Endodermal cell (in vitro differentiated cells): ENCODE results near the gene POU6F2. TPM values are rescaled to one million over a fixed set of nuclear protein-coding genes. Genes with fewer than 3 reads are reported as not detected.

Experiments used
- DNase-seq: peaks from one replicate; pipeline ENCODE4 v3.0.0-alpha.2; 2017
- H3K27ac ChIP-seq: 2 replicates; pipeline ENCODE4 v1.5.1; 2013; ENCODE audit warnings: mild to moderate bottlenecking, low read depth, low read length, moderate library complexity
- H3K27me3 ChIP-seq: 2 replicates; pipeline ENCODE4 v1.6.1; 2013; ENCODE audit warnings: mild to moderate bottlenecking, low read length, moderate library complexity; ENCODE audit not compliant: insufficient read depth, control insufficient read depth, poor library complexity, severe bottlenecking
- H3K36me3 ChIP-seq: 2 replicates; pipeline ENCODE4 v1.7.0; 2013; ENCODE audit warnings: mild to moderate bottlenecking, low read length, moderate library complexity; ENCODE audit not compliant: control insufficient read depth, insufficient read depth
- H3K4me1 ChIP-seq: one replicate; pipeline ENCODE4 v1.7.0; 2013; ENCODE audit warnings: low read length; ENCODE audit not compliant: control insufficient read depth, insufficient read depth
- H3K4me3 ChIP-seq: 2 replicates; pipeline ENCODE4 v1.5.1; 2013; ENCODE audit warnings: mild to moderate bottlenecking, low read length, moderate library complexity
- H3K9ac ChIP-seq: 2 replicates; pipeline ENCODE4 v1.6.1; 2013; ENCODE audit warnings: mild to moderate bottlenecking, low read length, moderate library complexity; ENCODE audit not compliant: poor library complexity, severe bottlenecking; ENCODE audit errors: extremely low read depth
- H3K9me3 ChIP-seq: 2 replicates; pipeline ENCODE4 v1.6.1; 2013; ENCODE audit warnings: mild to moderate bottlenecking, low read length, moderate library complexity; ENCODE audit not compliant: control insufficient read depth
- H3K27ac Mint-ChIP-seq: 2 replicates; pipeline ENCODE4 v1.8.0; 2020; ENCODE audit warnings: mixed read lengths
- H3K27me3 Mint-ChIP-seq: 2 replicates; pipeline ENCODE4 v1.8.0; 2021; ENCODE audit warnings: mild to moderate bottlenecking, mixed read lengths; ENCODE audit not compliant: insufficient read depth
- H3K36me3 Mint-ChIP-seq: 2 replicates; pipeline ENCODE4 v1.8.0; 2020; ENCODE audit warnings: low read depth, mixed read lengths
- H3K4me1 Mint-ChIP-seq: 2 replicates; pipeline ENCODE4 v1.8.0; 2020; ENCODE audit warnings: mixed read lengths
- H3K4me3 Mint-ChIP-seq: 2 replicates; pipeline ENCODE4 v1.8.0; 2020; ENCODE audit warnings: mild to moderate bottlenecking, moderate library complexity, mixed read lengths
- H3K9me3 Mint-ChIP-seq: 2 replicates; pipeline ENCODE4 v1.8.0; 2020; ENCODE audit warnings: mild to moderate bottlenecking, mixed read lengths
- WGBS, 2 experiments: methylation state at CpG; one replicate each; pipeline versions ENCODE4 v1.1.5 to v1.1.7; 2013; ENCODE audit warnings: missing lambda C conversion rate in 2 of 2, mixed read lengths in 1 of 2; ENCODE audit not compliant: insufficient coverage in 1 of 2, insufficient read length in 1 of 2; 5-methylcytosine and 5-hydroxymethylcytosine counted together
- total RNA-seq, 2 donors: library from RNA; stranded (reverse); fragmentation: NEBNext Ultra II Directional in 1 of 2; extraction: Animal tissue kit (Norgen Biotek cat#: 25700) in 1 of 2; gene quantifications; 2 replicates in 1 of 2; 3 replicates in 1 of 2; pipeline ENCODE4 v1.2.1, GENCODE V29; 2021
- TF ChIP-seq, protein P1 (sequence below): fragments of 200-600 bp; sonication (generic); conservative IDR thresholded peaks from 2 replicates; pipeline ENCODE4 v1.5.0; 2021; ENCODE audit warnings: antibody characterized with exemption, mild to moderate bottlenecking

POU6F2 gene
- total RNA-seq, 2 donors from 2014 or later, result 6.0 to 10.0 TPM

DNA sequence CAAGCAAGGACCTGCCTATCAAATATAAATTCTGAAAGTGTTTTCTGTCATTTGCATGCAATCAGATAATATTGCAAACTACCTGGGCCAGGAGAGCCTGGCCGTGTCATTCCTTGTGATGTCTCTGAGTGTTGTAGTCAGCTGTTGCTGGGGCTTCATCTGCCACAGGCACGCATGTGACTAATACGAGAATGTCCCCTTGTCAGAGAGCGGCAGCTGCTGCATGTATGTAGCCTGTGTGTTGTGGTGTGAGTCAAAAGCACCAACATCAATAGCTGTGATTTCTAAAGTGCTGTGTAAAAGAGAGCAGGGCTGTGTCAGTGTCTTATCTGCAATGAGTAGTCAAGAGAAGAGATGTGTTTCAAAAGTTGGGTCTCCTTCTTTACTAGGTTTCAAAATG lies 155.4 kb downstream of the POU6F2 start:
- H3K9ac ChIP-seq, result no peak overlapping the region
- Mint-ChIP-seq H3K4me1 (peaks cover 3% of the 10 kb centered on the region), H3K27ac (no peak overlapping the region), H3K27me3 (no peaks in the 10 kb centered on the region), H3K36me3 (no peaks in the 10 kb centered on the region), H3K4me3 (no peak overlapping the region), H3K9me3 (peaks cover 16% of the 10 kb centered on the region)
- no peak overlapping the region for H3K4me3 ChIP-seq
- WGBS, 2 experiments, result 94% methylated on average over 3 to 4 of the region's 4 CpGs
- no peaks in the 10 kb centered on the region for H3K4me1 ChIP-seq
- no peak for DNase-seq
- H3K36me3 ChIP-seq, result no peaks in the 10 kb centered on the region
- peaks cover 9% of the 10 kb centered on the region for H3K9me3 ChIP-seq
- H3K27ac ChIP-seq, result no peak overlapping the region
- no peaks in the 10 kb centered on the region for H3K27me3 ChIP-seq
- TF ChIP-seq, protein P1, sequence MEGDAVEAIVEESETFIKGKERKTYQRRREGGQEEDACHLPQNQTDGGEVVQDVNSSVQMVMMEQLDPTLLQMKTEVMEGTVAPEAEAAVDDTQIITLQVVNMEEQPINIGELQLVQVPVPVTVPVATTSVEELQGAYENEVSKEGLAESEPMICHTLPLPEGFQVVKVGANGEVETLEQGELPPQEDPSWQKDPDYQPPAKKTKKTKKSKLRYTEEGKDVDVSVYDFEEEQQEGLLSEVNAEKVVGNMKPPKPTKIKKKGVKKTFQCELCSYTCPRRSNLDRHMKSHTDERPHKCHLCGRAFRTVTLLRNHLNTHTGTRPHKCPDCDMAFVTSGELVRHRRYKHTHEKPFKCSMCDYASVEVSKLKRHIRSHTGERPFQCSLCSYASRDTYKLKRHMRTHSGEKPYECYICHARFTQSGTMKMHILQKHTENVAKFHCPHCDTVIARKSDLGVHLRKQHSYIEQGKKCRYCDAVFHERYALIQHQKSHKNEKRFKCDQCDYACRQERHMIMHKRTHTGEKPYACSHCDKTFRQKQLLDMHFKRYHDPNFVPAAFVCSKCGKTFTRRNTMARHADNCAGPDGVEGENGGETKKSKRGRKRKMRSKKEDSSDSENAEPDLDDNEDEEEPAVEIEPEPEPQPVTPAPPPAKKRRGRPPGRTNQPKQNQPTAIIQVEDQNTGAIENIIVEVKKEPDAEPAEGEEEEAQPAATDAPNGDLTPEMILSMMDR, result no peak

DNA sequence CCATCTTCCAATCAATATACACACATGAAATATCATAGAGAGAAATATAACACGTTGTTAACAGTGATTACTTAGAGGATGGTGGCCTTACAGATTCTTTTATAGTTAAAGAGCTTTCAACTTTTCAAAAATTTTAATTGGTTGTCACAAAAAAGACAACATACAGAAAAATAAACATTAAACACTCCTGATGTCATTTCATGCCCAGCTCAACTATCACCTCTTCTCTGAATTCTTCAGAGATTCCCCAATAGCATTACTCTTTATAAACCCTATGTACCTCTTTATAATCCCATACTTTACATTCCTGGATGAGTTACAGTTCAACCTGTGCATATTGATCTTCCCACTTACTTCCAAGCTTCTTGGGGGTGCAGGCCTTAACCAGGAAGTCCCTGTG lies 159.8 kb downstream of the POU6F2 start:
- no peaks in the 10 kb centered on the region for H3K4me1 ChIP-seq
- no peak overlapping the region for H3K27ac ChIP-seq
- H3K27me3 ChIP-seq, result no peaks in the 10 kb centered on the region
- TF ChIP-seq, protein P1, result no peak
- no peaks in the 10 kb centered on the region for H3K27me3 Mint-ChIP-seq
- no peak for DNase-seq
- H3K4me3 ChIP-seq, result no peak overlapping the region
- H3K9me3 Mint-ChIP-seq, result peaks cover 42% of the 10 kb centered on the region
- H3K9me3 ChIP-seq, result peaks cover 33% of the 10 kb centered on the region
- H3K27ac Mint-ChIP-seq, result no peak overlapping the region
- H3K36me3 ChIP-seq, result no peaks in the 10 kb centered on the region
- 100% methylated on average over 1 of the region's 1 CpG; no CpG with 5 or more reads in 1 of the 2 experiments for WGBS, 2 experiments
- H3K36me3 Mint-ChIP-seq, result peaks cover 6% of the 10 kb centered on the region
- H3K4me1 Mint-ChIP-seq, result peaks cover 3% of the 10 kb centered on the region
- no peak overlapping the region for H3K9ac ChIP-seq
- no peak overlapping the region for H3K4me3 Mint-ChIP-seq

DNA sequence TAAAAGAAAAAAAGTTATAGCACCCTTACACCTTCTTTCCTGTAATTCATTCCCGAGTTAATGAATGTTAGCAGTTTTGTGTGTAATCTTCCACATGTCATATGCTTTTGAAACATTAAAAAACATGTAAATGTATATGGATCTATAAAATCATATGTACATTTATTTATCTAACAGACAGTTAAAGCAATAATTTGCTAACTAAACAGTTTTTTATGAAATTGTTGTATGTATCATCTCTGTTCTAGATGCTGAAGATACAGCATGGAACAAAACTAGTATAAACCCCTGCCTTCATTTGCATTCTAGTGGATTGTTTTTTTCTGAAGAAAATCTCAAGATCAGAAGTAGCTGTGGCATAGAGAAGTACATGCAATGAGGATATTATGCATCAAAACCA lies 165.0 kb downstream of the POU6F2 start:
- Histone ChIP-seq H3K4me3 (no peak overlapping the region), H3K9me3 (peaks cover 28% of the 10 kb centered on the region), H3K36me3 (no peaks in the 10 kb centered on the region), H3K9ac (no peak overlapping the region), H3K27me3 (no peaks in the 10 kb centered on the region), H3K27ac (no peak overlapping the region), H3K4me1 (no peaks in the 10 kb centered on the region)
- H3K27ac Mint-ChIP-seq, result no peak overlapping the region
- TF ChIP-seq, protein P1, result no peak
- peaks cover 30% of the 10 kb centered on the region for H3K9me3 Mint-ChIP-seq
- H3K27me3 Mint-ChIP-seq, result no peaks in the 10 kb centered on the region
- H3K36me3 Mint-ChIP-seq, result peaks cover 6% of the 10 kb centered on the region
- no peaks in the 10 kb centered on the region for H3K4me1 Mint-ChIP-seq
- no peak overlapping the region for H3K4me3 Mint-ChIP-seq
- WGBS, 2 experiments, result no CpG with 5 or more reads among the region's 1 CpG
- DNase-seq, result no peak
